Stimulated activated CD8-positive, alpha-beta memory T cell treated with anti-CD3 and anti-CD28 coated beads, Interleukin-12 subunit alpha, Interleukin-12 subunit beta, amount 100 ng/mL, for 4 hours (primary cell): ENCODE measurements around the gene ARGLU1.

Source experiments
- DNase-seq: peaks from one replicate; pipeline ENCODE4 v3.0.0-alpha.2; 2020; ENCODE audit warnings: low read depth

Gene ARGLU1

DNA sequence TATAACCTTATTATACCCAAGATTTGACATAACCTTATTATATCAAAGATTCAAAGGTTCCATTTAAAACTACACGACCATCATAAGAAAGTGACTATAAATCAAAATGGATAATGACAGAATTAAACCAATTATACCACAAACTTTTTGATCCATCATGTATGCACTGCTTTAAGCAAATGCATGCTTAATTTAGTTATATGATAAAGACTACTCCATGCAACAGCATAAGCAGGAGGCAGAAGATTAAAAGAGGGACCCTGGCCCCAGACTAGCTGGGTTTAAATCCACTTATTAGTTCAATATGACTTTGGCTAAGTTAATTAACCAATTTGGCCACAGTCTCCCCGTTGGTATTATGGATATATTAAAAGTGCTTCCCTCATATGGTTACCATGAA is 43.8 kb downstream of the ARGLU1 start:
- no peak for DNase-seq

DNA sequence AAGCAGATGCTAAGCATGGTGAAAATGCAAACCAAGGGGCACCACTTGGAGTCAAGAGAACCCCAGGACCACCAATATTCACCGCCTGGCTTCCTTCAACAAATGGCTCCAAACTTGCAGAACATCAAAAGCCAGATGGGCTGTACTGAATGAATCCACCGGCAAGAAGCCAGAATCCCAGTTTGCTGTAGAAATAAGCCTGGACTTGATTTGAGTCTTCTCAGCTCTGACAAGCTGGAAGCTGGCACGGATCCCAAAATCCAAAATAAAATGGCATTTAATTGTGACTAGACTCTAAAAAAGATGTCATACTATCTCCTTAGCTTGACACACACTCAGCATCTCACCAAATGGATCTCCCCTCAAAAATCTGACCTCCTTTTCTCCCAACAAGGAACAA is 44.4 kb downstream of the ARGLU1 start:
- DNase-seq: no peak

DNA sequence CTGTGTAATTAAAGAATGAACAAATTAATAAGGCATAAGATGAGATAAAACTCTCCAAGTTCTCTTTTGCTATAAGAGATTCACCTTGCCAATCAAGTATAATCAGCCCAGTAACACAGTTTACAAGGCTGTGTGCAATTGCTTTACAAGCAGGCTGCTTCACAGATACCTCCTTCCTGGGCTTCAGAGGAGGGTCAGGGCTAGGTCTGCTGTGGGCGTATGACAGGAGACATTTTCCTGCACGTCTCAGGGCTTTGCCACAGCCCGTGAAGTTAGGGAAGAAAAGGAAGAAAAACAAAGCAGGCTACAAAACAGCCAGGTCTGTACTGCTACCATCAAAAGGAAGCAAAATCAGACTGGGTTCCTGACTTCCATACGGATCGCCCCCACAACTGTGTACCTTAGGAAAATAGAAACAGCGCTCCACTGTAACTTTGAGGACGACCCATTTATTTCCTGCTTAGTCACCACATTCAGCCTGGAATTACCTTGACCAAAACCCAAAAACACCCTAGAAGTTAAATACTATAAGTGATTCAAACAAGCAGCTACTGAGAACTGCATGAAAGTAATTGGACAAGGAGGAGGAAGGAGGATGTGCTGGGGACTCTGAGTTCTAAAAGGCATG is 44.9 kb downstream of the ARGLU1 start:
- DNase-seq: no peak

DNA sequence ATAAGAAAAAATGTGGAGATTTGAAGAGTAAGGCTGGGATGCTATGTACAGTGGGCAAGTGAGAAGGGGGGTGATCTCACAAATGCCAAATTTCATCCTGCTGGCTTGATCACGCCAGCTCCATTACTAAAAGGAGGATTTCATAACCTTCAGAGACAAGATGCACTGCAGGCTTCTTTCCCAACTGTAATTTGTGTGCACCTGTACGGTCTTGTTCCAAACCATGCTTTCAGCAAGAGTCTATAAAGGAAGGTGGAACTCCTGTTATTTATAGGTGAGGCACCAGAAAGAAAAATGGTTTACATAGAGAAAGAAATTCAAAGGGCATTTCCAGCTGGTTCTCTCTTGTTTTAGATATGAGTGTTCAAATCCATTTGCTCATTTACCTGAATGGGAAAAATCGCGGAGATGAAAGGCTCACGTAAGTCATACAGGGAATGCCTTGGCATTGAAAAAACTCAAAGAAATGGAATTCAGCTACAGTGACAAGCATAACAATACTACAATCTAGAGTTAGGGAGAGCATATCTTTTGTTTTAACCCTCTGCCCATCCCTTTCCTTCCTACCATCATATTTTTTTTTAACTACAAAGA is 45.7 kb downstream of the ARGLU1 start:
- no peak for DNase-seq

DNA sequence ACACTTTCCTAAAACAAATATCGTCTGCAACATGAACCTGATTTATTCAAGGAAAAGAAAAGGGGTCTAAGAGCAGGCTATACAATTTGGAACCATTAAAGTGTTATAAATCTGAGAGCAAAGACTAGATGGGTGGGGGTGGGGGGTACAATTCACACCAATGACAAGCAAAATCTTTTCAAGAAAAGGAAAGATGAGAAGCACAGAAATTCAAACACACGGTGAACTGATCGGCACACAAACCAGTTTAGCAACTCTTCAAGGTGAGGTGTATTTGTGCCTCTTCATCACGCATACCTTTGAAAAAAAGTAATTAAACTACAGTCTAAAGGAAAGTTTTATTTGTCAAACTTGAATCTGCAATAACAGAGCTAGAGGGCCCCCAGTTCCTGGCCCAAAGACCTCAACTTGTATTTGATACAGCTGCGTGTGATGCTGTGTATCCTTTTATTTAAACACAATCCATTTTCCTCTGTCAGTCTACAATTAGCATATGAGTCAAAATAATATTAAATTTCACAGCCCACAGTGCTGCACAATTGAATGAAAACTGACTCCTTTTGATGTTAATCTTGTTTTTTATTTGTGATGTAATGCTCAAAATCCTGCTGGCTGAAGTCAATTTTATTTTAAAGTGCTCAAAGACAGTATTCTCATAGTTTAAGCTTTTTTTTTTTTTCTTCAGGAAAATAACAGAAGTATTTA is 46.7 kb downstream of the ARGLU1 start:
- DNase-seq: no peak

DNA sequence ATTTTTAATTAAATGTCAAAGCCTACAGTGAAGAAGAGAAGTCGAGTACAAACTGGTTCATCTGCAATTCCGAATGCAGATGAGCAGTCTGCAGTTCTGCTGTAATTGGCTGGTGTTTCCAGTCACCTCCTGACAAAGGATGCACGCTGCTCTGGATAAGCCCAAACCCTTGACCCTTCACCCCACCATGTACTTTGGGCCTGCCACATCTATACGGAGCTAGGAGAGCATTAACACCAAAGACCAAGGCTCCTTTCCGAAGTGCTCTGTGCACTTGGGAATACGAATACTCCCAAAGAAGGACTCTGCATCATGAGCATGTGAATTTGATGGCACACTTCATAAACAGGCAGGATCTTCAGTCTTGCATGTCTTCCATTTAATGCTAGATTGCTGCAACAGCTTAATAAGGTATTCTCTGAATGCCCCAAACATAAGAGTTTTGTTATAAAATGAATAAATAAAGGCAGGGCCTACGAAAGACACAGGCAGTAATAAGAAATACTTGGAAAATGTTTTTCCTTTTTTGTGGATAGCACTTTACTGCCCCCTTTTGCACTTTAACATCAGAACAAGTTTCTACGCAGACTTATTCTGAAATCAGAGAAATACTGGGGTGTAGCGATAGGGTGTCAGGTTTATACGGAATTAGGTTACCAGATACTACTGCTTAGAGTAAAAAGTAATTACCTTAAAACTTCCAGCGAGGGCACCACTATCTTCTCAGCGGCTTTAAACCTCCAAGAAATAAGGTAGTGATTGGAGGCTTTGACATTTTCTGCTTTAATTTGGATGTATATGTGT is 47.5 kb downstream of the ARGLU1 start:
- no peak for DNase-seq

DNA sequence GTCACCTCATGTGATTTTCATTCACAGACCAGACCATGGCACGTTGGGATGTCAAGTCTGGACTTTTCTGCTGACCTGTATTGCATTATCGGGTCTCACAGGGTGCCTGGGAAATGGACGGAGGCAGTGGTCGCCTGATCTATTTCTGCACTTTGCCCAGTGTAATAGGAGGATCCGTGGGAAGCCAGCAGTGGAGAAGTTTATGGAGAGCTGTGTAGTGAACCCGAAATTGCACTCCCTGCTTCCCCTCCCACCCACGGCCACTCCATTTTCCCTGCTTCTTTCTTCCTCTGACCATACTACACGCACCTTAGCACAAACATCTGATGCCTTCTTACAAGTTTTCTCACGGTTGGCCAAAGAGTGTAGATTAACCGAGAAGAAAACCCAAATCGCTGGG is 49.4 kb downstream of the ARGLU1 start:
- DNase-seq: no peak

DNA sequence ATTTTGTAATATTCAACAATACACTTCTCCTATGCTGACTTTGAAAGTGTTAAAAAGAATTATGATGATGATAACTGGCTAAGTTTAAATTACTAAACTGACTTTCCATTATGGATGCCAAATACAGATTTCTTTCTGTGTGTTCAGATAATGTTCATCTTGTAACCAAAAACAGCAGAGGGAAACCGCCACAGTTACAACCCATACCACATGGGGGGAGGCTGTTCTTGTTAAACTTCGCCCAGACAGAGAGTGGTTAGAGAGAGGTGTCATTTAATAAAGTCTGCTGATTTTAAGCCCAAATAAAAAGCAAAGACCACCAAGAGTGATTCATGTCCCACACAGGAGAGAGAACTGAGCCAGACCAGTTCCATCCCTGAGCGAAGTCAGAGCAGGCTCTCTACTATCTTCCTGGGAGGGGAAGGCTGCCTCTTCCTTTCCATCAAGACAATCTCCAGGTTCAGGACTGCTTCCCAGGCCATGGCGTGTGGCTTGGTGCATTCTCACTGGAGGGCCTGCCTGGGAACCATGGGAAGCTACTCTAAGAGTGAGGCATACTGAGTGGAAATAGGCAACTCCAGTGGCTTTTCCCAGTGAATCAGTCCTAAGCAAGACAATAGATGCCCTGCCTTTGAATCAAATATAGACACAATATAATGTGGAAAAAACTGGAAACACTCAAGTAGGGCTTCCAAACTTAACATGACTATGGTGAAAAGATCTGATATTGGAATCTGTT is 50.7 kb downstream of the ARGLU1 start:
- DNase-seq: no peak

DNA sequence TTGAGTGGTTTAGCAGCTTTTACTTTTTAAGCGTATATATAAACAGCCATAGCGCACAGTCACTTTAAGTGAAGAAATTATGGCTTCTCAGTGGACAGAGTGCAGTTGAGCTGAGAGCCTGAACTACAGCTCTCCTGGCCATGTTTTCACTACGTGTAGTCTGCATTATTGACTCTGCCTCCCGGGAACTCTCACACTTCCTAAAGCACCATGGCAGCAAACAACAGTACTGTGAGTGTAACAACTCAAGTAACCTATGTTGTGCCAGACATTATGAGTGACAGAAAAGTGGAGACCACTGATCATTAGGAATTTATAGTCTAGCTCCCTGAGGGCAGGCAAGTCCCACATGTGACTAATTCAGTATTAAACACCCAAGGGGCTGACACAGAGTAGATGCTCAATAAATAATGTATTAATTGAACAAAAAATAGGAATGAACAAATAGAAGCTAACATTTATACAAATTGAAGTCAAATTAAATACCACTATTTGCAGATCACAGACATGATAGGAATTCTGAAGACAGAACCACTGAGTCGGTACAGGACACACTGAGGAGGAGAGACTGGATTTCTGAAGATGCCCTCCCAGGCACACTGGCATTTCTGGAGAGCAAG is 52.2 kb downstream of the ARGLU1 start:
- no peak for DNase-seq

DNA sequence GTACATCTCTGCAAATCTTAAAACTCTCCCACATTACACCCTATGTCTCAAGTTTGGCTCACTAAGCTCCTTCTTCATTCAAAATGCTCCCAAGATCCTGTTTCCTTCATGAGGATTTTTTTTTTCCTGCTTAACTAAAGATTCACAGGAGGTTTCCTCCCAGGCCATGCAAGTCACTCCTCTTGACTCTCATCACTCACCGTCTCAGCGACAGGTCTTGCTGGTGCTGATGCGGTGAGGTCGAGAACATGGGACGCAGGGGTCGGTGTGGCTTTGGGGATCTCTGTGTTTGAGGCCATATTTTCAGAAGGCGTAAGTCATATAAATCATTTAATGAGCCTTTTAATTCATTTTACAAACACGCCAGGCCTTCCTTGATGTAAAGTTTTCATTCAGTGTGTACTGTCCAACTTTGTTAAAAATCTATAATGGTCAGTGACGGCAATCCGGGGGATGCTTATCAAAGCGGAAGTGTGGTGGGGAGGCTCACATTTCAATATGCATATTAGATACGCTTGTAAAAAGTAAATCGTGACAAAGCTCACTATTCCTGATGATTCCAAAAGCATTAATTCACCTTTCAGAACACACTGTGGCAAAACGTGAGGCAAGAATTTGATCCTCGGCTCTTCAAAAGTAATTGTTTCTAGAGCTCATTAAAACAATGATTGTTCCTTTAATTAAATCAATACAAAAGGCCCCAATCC is 52.9 kb downstream of the ARGLU1 start:
- no peak for DNase-seq

DNA sequence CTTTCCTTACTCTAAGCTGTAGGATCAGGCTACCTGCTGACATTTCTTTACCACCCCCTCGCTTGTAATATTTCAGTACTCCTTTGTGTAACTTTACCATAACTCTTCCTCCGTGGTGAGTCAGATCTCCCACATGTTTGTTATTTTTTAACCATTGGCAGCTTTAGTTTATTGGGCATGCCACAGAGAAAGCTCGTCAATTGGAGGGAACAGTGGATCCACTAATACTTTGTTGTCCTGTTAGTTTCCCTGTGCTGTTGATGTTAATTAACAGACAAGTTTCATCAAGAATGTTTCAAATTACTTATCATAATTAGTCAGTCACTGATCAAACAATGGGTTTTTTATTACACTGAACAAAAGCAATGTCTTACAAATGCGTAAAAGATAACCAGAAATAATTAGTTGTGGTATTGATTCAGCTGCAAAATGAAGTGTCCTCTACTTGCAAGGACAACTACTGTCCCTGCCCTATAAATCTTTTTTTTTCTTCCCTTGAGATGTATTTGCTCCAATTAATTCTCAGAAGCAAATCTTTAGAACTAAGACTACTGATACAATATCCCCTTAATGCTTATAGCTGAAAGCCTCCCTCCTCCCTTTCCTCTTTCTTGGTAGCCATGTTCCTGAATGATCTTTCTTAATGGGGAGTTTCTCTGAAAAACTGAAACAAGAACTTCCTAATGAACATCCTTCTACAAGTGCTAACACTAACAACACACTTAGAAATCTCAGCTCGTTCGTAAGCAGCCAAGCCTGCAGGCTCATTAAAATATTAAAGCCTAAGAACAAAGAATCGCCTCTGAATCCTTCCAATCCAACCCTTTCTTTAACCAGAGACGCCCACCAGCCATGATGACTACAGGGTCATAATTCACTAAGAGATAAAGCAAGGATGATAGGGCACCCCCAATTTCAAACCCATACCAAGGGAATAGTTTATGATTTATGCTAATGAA is 54.6 kb downstream of the ARGLU1 start:
- no peak for DNase-seq

DNA sequence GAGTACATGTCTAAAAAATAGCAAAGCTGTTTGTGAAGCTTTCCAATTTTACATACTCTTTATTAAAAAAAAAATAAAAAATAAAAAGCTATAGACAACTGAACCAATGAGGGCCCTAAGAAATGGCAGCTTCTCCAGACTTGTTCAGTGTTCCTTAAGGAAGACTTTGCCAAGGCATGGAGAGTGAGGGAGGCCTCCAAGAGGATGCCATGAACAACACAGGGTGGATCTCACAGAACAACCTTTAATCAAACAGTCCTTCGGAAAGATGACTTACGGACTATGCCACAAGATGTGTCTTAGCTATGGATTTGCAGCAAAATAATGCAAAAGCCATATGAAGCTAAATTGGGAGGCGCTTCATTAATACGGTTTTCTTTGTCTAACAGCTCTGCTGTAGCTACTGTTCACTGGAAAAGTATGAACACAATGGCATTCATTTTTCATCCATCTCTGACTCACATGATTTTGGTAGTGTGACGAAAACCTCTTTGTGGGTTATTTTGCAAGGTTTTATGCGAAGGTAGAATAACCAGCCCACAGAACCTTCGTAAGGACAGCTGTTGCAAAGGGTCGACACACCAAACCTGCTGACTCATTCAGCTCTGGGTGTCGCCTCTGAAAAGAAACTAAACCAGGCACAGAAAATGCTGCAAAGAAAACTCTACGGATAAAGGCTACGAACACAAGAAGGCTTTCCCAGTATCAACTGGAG is 60.2 kb downstream of the ARGLU1 start:
- DNase-seq: no peak

DNA sequence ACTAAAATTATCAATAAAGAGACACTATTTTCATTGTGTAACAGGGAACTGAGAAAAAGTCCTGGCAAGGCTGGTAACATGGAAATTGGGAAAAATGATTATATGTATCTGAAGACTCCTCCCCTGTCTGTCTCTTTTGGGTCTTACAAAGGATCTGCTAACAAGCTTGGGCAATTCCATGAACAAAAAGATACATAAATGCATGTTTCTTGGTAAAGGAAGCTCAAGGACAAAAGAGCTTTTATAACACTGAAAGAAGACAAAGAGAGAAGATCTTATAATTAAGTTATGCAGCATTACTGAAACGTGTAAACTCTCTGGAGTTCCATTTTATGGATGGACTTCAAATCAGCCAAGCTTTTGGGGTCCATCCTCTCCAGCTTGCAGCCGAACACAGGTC is 61.7 kb downstream of the ARGLU1 start:
- no peak for DNase-seq

DNA sequence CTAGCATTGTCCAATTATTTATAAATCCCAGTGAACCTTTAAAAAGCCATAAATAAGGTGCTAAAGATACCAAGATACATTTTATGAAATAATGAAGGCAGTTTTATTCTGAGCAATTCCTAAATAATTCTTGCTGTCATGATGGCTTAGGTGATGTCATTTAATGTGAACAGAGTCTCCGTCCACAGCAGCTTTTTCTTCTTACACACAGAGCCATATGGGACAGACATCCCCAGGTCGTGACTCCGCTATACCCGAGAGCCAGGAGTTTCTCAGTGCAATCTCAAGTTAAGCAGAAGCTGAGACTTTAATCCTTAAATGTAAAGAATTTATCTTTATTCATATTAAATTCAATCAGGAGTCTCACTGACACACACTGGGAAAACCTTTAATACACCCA is 62.2 kb downstream of the ARGLU1 start:
- no peak for DNase-seq

DNA sequence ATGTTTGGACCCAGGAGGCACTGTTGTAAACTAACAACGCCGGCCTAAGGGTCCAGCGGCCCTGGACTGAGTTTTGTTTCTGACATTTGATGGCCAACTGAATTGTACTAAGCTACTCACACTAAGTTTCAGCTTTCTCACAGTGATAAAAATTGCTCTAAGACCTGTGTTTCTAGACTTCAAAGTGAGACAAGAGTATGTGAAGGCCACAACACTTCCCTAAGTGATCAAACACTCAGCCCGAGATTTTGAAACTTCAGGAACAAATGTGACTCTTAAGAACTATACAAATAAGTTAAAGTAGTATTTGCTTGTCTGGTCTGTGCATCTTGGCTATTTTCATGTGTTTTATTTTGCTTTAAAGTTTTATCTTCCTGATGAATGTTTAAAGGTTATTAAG is 62.6 kb downstream of the ARGLU1 start:
- DNase-seq: no peak

DNA sequence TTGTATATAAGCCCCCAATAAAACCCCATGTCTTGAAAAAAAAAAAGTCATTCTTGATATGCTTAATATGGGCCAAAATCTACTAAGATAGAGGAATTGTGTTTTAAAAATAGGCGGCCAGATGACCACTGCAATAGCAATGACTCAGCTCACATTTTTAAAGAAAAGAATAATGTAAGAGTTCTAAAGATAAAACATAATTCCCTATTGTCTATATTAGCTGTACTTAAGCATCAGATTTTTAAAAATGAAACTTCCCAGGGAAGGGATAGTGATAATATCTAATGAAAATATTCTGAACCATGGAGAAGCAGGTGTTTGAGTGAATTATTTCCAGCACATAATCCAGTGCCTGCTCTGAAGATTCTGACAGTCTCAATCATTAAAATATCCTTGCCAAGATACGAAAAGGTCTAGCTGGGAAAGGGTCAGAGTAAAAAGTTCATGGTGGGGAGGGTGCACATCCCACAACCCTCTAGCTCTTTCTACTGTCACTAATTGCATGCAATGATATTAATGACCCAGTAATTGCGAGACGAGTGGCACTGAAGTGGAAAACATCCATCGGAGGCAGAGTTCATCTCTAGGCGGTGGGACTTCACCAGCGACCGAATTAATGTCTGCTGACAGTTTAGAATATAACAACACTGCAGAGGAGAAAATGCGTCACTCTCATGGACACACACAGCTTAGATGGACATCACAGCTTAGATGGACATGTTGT is 64.0 kb downstream of the ARGLU1 start:
- no peak for DNase-seq

DNA sequence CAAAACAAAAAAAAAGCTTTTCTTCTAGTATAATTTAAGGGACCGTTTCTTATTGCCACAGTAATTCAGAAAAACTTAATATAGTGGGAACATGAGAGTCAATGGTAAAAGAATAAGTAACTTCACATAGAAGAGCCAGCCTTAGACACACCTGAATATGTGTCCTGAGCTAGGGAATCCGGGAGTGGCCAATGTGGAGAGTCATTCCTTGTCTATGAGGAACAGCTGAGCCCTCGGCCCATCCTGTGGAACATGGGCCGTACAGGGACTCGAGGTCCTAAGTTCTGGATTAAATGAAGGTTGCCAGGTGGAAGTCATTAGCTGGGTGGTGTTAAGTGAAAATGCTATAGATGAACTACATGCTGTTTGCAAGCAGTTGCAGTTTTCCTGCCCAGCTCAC is 64.7 kb downstream of the ARGLU1 start:
- DNase-seq: no peak

DNA sequence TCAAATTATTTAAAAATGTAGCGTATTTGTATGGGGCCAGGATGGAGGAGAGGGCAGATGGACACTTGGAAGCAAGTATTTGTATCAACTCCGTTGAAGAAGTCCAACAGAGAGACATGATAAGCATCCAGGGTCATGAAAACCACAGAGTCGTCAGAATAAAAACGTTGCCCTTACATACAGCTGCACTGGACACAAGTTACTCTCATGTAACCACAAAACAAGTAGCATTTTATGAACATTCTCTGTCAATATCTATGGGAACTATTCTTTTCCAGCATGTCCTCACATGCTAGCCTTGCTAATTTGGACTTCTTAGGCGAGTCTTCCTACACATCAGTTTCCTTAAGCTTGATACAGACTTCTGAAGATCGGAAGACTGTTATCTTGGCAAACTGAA is 67.5 kb downstream of the ARGLU1 start:
- DNase-seq: no peak

DNA sequence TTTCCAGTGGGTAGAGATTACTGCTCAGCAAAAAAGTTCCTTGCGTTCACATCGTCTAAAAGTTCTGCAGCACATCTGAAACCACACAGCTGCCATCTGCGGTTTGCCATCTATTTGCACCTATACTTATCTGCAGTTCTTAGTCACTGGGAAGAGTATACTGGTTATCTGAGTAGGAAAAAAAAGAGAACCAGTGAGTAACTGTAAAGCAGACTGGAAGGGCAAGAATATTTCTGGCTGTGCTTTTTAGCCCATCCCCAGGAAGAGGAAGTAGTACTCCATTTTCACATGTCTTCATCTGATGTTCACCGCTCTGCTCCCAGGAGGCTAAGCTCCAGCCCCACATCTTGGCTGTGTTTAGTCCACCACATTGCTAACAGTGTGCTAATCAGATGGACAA is 68.0 kb downstream of the ARGLU1 start:
- no peak for DNase-seq
